ENCODE measurements around the gene CKB.
A peak's percentile ranks its signal among the peaks of the same experiment; 100 is the strongest.
"Not testable (repeated sequence)": the region's sequence is repeated elsewhere in the genome, so short reads cannot be mapped to it uniquely, and the experiment has no call there.

CKB gene

GRCh38 chr14:103525430-103526246, 3.0 kb upstream of the CKB start:
- DNase-seq, result not testable (repeated sequence)

DNA sequence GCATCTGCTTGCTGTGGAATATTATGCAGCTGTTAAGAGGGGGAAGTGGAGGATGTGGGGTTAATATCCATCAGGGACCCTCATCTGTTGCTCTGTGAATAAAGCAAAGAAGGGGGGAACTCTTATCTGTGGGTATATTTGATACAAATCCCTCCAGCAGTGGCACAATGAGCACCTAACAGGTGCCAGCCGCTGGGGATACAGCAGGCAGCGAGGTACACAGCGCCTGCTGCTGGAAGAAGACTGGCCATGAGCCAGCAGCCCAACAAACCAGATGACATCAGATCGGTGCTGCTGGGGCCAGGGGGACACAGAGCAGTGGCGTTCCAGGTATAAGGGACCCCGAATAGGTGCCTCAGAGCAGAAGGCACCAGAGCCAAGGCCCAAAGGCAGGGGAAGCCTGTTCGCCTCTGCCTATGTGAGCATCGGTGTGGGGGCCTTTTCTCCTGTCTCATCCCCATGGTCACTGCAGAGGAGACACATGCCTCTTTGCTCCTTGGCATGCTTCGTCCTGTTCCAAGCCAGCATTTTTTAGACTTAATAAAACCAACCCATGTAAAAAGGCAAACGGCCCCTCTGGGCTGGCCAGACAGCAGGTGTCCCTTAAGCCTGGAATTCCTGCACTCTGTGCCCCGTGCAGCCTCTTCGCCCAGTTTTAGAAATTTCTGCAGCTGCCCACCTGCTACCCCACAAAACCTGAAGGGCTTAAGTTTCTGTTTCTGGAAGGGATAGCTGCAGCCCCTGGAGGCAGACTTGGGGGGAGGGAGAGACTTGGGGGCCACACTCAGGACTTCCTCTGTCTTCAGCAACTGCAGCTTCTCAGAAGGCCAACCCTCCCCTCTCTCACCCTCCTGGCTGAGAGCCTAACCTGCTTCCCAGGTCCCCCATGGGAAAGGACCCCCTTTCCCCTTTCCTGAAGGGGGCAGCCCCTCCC, 1.6 kb upstream of the CKB start:
- DNase-seq, result no peak

DNA sequence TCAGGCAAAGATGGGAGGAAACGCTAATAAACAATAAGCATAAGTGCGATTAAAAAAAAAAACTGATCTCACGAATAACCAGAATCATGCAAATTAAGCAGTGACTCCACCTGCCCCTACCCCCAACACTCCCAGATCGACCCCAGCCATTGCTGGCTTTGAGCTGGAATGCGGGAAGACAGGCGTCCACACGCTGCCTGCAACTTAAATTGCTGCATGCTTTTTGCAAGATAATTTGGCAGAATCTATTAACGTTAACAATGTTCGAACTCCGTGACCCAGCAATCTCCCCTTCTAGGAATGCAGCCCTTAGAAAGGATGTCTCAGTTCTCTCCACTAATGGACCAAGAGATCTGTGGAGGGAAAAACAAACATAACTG, 935 bp upstream of the CKB start:
- DNase-seq, result no peak

DNA sequence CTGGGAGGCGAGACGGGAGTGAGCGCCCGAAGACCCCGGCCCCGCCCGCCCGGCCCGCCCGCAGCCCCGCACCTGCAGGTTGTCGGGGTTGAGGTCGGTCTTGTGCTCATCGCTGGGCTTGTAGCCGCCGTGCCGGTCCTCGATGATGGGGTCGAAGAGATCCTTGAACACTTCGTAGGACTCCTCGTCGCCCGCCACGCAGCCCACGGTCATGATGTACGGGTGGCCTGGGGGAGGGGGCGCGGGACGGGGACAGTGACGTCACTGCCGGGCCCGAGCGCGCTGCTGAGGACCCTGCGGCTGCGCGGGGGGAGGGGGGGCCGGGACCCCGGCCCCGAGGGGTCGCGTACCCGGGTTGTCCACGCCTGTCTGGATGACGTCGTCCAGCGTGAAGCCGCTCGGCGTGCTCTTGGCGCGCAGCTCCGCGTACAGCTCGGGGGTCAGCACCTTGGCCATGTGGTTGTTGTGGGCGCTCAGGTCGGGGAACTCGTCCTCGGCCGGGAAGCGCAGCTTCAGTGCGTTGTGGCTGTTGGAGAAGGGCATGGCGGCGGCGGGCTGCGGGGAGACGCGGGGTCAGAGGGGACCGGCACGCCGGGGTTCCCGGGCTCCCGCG, 573 bp downstream of the CKB start:
- no peak for DNase-seq

- no peak for DNase-seq
Observed at GRCh38 chr14:103521438-103521950, 1.1 kb downstream of the CKB start.

DNA sequence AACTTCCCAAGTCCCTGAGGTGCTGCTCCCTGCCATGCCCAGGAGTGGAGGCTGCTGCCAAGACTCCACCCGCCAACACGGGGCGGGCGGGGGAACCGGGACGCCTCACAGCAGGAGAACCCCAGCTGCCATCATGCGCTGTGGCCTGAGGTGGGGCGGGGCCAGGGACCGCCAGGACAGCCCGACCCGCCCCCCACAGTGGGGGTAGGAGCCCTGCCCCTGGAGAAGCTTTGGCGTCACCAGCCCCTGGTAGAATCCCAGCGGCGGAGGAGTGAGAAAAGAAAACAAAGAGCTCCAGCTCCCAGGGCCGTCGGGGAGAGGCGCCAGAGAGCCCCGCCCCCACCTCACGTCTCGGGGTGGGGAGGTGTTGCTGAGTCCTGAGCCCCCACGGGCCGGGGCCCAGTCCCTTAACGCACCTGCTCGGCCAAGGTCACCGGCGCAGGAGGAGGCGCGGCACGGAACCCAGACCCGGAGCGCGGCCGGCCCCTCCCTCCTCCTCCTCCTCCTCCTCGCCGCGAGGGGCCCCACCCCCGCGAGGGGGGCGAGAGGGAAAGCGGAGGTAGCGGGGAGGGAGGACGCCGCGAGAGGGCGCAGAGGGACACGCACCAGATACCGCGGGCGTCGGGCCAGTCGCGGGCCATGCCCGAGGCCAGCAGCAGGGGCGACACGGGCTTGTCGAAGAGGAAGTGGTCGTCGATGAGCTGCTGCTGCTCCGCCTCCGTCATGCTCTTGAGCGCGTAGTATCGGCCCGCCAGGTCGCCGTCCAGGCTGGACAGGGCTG, 1.8 kb downstream of the CKB start:
- DNase-seq, result peak; percentile 34

DNA sequence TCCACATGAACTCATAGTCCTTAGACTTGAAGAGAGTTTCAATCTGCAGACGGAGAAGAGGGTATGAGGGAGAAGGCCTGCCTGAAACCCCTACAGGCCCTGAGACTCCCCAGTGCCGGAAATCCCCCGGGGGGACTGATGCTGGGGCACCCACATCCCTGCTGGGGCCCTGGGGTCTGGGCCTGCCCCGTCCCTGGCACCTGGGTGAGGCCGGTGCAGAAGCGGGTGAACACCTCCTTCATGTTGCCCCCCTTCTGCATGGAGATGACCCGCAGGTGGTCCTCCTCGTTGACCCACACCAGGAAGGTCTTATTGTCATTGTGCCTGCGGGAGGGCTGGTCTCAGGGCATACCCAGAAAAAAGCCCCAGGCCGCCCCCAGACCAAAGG, 2.4 kb downstream of the CKB start:
- DNase-seq, result no peak

GRCh38 chr14:103519837-103520212, 2.8 kb downstream of the CKB start:
- no peak for DNase-seq

- DNase-seq, result no peak
Observed at GRCh38 chr14:103519043-103519836, 3.4 kb downstream of the CKB start.

- no peak for DNase-seq
Observed at GRCh38 chr14:103518422-103519042, 4.1 kb downstream of the CKB start.

GRCh38 chr14:103517721-103518421, 4.8 kb downstream of the CKB start:
- no peak for DNase-seq

GRCh38 chr14:103517174-103517566, 5.5 kb downstream of the CKB start:
- DNase-seq, result no peak

DNA sequence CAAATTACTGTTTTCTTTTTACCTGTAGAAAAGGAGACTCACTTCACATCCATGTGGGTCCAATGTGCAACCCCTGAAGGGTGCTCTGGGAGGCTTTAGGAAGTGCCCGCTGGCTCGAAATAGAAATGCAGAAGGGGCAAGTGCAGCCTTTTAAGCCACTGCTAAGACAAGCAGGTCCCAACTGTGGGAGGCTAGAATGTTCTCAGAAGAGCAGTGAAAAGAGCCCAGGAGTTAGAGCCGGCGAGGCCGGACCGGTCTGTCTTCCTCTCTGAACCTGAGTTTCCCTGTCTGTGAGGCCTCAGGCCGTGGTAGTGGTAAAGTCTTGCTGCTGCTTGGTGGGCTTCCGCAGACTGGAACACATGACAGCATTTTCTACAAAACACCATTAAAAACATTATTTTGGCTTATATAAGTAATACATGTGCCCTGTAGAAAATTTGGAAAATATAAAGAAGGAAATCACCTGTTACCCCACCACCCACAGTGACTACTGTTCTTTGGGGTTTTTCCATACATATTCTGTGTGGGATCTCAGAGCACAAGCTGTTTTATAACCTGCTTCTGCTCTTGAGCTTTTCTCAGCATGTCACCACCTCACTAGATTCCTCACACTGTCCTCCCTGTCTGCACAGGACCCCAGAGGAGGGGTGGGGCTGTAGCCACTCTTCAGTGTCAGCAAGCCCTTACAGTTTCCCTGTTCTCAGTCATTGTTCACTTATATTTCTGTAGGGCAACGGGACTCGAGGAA, 6.0 kb downstream of the CKB start:
- no peak for DNase-seq

GRCh38 chr14:103514596-103515421, 7.8 kb downstream of the CKB start:
- DNase-seq, result no peak

- DNase-seq, result no peak
Observed at GRCh38 chr14:103512701-103513611, 9.7 kb downstream of the CKB start.

GRCh38 chr14:103512180-103512579, 10.4 kb downstream of the CKB start:
- not testable (repeated sequence) for DNase-seq
